Uterus (tissue), 4 donors: ENCODE data around the gene CASP10. TPM values are rescaled to one million over a fixed set of nuclear protein-coding genes. Genes with fewer than 3 reads are reported as not detected.

Source experiments
- DNase-seq, 2 donors: peaks; one replicate each; pipeline ENCODE4 v3.0.0-alpha.2; 2019 to 2020
- H3K27ac ChIP-seq, 2 donors: fragments of 200-600 bp; sonication (generic); 1 replicate in 1 of 2; 2 replicates in 1 of 2; pipeline ENCODE4 v1.5.1; 2016 to 2018
- H3K27me3 ChIP-seq, 2 donors: fragments of 200-600 bp; sonication (generic); one replicate each; pipeline ENCODE4 v1.5.1; 2018 to 2019; ENCODE audit warnings: control low read depth in 1 of 2
- H3K36me3 ChIP-seq, 2 donors: fragments of 200-600 bp; sonication (generic); one replicate each; pipeline ENCODE4 v1.5.1; 2019; ENCODE audit warnings: control low read depth in 1 of 2
- H3K4me1 ChIP-seq, 2 donors: fragments of 200-600 bp; sonication (generic); one replicate each; pipeline ENCODE4 v1.5.1; 2018 to 2019; ENCODE audit warnings: control low read depth in 1 of 2
- H3K4me3 ChIP-seq, 2 donors: fragments of 200-600 bp; sonication (generic); 1 replicate in 1 of 2; 2 replicates in 1 of 2; pipeline ENCODE4 v1.5.1; 2018 to 2019; ENCODE audit warnings: mild to moderate bottlenecking in 1 of 2
- H3K9me3 ChIP-seq, 2 donors: fragments of 200-600 bp; sonication (generic); one replicate each; pipeline ENCODE4 v1.5.1; 2019; ENCODE audit warnings: control low read depth in 1 of 2
- POLR2A ChIP-seq, 2 donors: fragments of 450-650 bp; IDR thresholded peaks; one replicate each; pipeline ENCODE4 v1.6.1; 2016; ENCODE audit warnings: antibody characterized with exemption in 2 of 2, mild to moderate bottlenecking in 1 of 2, moderate library complexity in 1 of 2
- intact Hi-C: fragments of 100-400 bp; cut with DNase I; formaldehyde crosslinking; loops from one replicate; pipeline ENCODE4 v1.15.1; 2023; ENCODE audit warnings: low total_unique reads
- total RNA-seq, 4 donors: library from RNA; depleted of rRNA in 3 of 4; stranded (reverse); fragments of >200 nt in 3 of 4; gene quantifications; one replicate each; pipeline versions ENCODE4 v1.1.0 to v1.2.4, GENCODE V29; 2014 to 2023
- TF ChIP-seq, protein P1 (sequence below), 4 experiments: fragments of 200-600 bp in 2 of 4; fragments of 450-650 bp in 2 of 4; sonication (generic) in 2 of 4; IDR thresholded peaks; one replicate each; pipeline ENCODE4 v1.5.1; 2016 to 2019; ENCODE audit warnings: antibody characterized with exemption in 4 of 4, mild to moderate bottlenecking in 2 of 4, moderate library complexity in 1 of 4
- donor health status: DM: yes; HTN: yes; CAD: no.

CASP10 gene
- total RNA-seq, 4 donors from 2014 or later = 1.8 to 21.6 (median 11.7) TPM

DNA sequence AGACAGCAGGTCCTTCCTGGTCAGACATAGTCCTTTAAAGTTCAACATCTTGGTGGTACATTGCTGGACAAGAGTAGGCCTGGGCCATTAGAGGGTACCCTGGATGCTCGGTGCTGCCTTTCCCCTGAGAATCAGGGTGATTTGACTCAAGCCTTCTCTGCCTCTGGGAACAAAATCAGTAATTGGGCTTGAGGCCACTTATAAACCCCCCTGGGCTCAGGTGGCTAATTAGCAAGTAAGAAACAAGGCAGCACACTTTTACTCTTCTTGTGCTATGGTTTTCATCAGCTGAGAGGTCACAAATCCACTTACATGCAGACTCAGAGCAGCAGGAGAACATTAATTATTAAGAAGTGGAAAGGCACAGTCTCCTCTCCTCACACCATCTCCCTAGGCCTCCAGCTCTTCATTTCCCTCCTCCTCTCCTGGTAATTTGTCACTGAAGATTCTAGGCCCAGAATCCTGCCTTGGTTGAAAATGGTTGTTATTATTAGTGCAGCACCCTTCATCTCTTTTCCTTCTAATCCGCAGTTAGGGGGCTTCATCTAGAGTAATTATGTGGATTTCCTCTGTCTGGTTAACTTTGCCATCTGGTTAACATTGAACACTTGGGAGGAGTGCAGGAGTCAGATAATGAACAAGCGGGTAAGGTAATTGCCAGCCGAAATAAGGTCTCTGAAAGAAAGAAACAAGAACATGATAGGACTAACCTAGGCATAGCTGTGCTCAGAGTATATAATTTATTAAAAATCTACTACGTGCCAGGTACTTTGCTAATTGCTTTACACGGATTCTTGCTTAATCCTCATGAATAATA, 29.7 kb upstream of the CASP10 start:
- Histone ChIP-seq H3K27me3 (no peaks in the 10 kb centered on the region), H3K4me3 (no peak overlapping the region), H3K9me3 (no peaks in the 10 kb centered on the region), H3K27ac (peak overlapping the region in 1 of 2 donors; percentile 17), H3K36me3 (no peaks in the 10 kb centered on the region), H3K4me1 (peaks cover 0 to 5% of the 10 kb centered on the region in 2 donors)
- no peak for DNase-seq
- intact Hi-C loops = no loop called here
- TF ChIP-seq POLR2A (IDR thresholded peaks at IDR 0.05) = no peak
- TF ChIP-seq, protein P1, sequence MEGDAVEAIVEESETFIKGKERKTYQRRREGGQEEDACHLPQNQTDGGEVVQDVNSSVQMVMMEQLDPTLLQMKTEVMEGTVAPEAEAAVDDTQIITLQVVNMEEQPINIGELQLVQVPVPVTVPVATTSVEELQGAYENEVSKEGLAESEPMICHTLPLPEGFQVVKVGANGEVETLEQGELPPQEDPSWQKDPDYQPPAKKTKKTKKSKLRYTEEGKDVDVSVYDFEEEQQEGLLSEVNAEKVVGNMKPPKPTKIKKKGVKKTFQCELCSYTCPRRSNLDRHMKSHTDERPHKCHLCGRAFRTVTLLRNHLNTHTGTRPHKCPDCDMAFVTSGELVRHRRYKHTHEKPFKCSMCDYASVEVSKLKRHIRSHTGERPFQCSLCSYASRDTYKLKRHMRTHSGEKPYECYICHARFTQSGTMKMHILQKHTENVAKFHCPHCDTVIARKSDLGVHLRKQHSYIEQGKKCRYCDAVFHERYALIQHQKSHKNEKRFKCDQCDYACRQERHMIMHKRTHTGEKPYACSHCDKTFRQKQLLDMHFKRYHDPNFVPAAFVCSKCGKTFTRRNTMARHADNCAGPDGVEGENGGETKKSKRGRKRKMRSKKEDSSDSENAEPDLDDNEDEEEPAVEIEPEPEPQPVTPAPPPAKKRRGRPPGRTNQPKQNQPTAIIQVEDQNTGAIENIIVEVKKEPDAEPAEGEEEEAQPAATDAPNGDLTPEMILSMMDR (IDR thresholded peaks at IDR 0.05) = no peak

DNA sequence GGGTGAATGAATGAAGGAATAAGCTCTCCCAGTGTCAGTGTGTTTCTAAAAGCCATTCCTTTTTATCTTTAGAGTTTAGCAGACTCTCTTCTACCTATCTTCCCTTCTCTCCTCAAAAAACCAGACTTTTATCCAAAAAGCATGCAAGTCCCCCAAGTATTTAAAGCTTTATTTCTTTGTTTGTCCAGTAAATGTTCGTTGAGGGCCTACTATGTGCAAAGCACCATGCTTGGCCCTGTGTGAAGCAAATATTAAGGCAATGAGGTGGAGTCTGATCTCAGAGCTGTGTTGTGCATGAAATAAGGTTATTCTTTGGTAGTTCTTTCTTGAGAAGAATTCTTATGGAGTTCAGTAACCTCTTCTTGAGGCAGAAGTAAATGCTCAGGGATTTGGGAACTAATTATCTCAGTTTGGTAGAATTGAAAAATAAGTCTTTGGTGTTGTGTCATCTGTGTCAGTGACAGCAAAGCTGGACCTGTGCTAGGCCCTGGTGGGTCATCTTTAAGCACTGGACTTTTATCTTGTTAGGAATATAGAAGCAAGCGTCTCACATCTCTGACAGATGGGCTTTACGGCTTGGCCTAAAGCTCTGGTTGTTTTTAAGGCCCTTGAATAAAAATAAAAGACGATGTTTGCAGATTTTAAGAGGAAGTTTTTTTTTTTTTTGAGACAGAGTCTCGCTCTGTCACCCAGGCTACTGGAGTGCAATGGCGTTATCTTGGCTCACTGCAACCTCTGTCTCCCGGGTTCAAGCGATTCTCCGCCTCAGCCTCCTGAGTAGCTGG, 28.1 kb upstream of the CASP10 start:
- no peak for TF ChIP-seq POLR2A (IDR thresholded peaks at IDR 0.05)
- TF ChIP-seq, protein P1 (IDR thresholded peaks at IDR 0.05) = no peak
- no peak overlapping the region for H3K4me3 ChIP-seq
- no peaks in the 10 kb centered on the region for H3K9me3 ChIP-seq
- H3K36me3 ChIP-seq = no peaks in the 10 kb centered on the region
- H3K27ac ChIP-seq = no peak overlapping the region
- H3K4me1 ChIP-seq = peaks cover 0 to 5% of the 10 kb centered on the region in 2 donors
- intact Hi-C loops = no loop called here
- no peaks in the 10 kb centered on the region for H3K27me3 ChIP-seq
- no peak for DNase-seq

DNA sequence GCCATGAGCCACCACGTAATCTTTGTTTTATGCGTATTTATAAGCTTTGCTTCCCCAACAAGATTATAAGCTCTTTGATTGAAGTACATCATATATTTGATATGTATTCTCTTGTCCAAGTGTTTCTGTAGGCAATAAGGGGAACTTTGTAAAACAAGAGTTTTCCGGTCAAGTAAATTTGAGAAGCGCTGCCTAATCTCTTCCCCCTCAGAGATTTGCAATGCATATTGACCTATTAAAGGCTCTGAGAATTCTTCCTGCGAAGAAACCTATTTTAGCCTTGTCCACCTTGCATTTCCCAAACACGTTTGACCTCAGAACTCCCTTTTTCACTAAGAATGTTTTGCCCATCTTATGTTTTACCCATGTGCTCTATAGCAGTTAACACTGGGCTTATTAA, 26.9 kb upstream of the CASP10 start:
- Histone ChIP-seq H3K36me3 (no peaks in the 10 kb centered on the region), H3K4me3 (no peak overlapping the region), H3K9me3 (no peaks in the 10 kb centered on the region), H3K4me1 (no peaks in the 10 kb centered on the region), H3K27me3 (no peaks in the 10 kb centered on the region), H3K27ac (no peak overlapping the region)
- DNase-seq = no peak
- intact Hi-C loops = no loop called here
- TF ChIP-seq, protein P1 (IDR thresholded peaks at IDR 0.05) = no peak

- H3K4me1 ChIP-seq = no peaks in the 10 kb centered on the region
- H3K9me3 ChIP-seq = no peaks in the 10 kb centered on the region
- no peak overlapping the region for H3K4me3 ChIP-seq
- no peaks in the 10 kb centered on the region for H3K27me3 ChIP-seq
- H3K36me3 ChIP-seq = no peaks in the 10 kb centered on the region
- no peak overlapping the region for H3K27ac ChIP-seq
- TF ChIP-seq, protein P1 (IDR thresholded peaks at IDR 0.05) = no peak
- no peak for TF ChIP-seq POLR2A (IDR thresholded peaks at IDR 0.05)
- DNase-seq = no peak
- intact Hi-C loops = no loop called here
Measured at GRCh38 chr2:201156640-201157039, 26.3 kb upstream of the CASP10 start.

GRCh38 chr2:201157694-201158093, 25.2 kb upstream of the CASP10 start:
- Histone ChIP-seq H3K36me3 (no peaks in the 10 kb centered on the region), H3K9me3 (no peaks in the 10 kb centered on the region), H3K27me3 (no peaks in the 10 kb centered on the region), H3K4me1 (no peaks in the 10 kb centered on the region), H3K4me3 (no peak overlapping the region), H3K27ac (peak overlapping the region in 1 of 2 donors; percentile 25)
- intact Hi-C loops = no loop called here
- no peak for TF ChIP-seq POLR2A (IDR thresholded peaks at IDR 0.05)
- TF ChIP-seq, protein P1 (IDR thresholded peaks at IDR 0.05) = no peak
- DNase-seq = no peak
